SHP77 treated with DMSO at 0.1 percent for 48 hours (cell line): Measurements from ENCODE around the gene ZC3H12D.
"Not testable (repeated sequence)": the region's sequence is repeated elsewhere in the genome, so short reads cannot be mapped to it uniquely, and the experiment has no call there.

ENCODE experiments used
- DNase-seq: peaks from one replicate; lab custom pipeline; 2025; lab: John Stamatoyannopoulos, UW

ZC3H12D gene

DNA sequence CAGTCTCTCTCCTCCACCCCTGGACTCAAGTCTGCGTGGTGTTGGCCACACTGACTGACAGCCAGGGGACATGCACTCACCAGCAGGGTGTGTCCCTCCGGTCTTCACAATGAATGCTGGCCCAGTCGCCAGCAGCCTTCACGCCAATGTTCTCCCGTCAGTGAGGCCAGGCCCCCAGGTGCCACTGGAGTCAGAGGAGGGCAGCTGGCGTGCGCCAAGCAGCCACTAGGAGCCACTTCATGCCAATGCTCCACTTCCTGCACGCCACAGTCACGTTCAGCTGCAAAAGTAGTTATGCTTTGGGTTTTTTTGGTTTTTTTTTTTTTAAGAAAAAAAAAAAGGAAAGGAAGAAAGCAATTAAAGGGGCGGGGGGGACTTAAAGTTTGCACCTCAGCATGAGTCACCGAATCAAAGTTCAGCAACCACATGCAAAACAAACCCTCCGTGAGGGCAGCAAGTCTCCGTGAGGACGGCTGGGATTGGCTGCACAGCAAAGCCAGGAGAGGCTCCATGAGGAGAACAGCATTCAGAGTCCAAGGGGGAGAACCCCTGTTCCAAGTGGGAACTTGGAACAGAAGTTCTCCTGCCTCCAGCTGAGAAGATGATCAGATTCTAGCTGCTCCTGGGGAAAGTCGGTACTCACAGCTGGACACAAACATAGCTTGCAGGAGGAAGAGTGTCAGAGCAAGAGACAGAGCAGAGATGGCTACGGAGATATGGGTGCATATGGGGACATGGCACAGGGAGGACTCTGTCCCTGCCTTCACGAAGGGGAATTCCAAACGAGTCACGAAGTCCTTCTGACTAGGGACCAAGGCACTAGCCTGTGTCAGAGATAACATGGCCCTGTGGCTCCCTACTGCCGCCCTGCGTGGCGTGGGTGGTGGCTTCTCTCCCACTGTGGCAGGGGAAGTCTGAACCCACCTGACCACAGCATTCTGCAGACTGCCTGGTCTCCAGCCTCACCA is at the start of gene ZC3H12D:
TSS of gene ZC3H12D (minus strand) at position 282 of the 968 bp plus-strand sequence. CDS start 10,471 bp downstream, outside the sequence.
- DNase-seq: peak; percentile 9

DNA sequence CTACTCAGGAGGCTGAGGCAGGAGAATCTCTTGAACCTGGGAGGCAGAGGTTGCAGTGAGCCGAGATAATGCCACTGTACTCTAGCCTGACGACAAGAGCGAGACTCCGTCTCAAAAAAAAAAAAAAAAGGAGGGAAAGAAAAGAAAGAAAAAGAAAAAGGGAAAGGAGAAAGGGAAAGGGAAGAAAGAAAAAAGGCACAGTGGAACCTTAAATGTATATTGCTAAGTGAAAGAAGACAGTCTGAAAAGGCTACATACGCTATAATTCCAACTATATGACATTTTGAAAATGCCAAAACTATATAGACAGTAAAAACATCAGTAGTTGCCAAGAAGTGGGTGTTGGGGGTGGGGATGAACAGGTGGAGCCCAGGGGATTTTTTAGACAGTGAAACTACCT is 44.8 kb upstream of the ZC3H12D start:
- no peak for DNase-seq

DNA sequence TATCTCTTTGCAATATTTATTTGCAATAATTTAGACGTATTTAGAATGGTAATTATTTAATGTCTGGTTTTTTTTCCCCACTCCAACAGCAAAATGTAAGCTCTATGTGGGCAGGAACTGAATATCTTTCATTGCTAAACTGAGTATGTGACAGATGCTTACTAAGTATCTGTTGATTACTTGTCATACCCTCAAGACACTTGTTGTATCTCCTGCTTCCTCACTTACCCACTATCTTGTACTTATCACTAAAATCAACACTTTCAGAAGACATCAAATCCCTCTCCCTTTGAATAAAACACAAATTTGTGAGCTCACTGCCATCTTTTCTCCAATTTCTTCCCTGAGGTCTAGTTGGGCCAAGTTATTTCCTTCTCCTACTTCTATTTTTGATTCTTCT is 30.7 kb upstream of the ZC3H12D start:
- DNase-seq: no peak

DNA sequence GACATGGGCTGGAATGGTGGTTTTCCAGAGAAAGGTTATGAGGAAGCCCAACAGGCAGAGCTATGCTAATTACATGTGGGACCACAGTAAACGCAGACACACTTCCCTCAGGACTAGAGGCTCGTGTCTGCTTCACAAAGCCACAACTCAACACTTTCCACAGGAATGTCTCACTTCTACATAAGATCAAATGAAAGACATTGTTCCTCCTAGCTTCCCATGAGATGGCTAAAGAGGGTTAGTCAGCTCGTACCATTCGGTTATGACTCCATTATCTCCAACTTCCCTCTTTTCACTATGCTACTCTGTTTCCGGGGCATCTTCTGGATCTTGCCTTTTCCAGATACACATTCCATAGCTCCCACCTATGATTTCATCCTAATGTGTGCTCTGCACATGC is 29.1 kb upstream of the ZC3H12D start:
- no peak for DNase-seq

DNA sequence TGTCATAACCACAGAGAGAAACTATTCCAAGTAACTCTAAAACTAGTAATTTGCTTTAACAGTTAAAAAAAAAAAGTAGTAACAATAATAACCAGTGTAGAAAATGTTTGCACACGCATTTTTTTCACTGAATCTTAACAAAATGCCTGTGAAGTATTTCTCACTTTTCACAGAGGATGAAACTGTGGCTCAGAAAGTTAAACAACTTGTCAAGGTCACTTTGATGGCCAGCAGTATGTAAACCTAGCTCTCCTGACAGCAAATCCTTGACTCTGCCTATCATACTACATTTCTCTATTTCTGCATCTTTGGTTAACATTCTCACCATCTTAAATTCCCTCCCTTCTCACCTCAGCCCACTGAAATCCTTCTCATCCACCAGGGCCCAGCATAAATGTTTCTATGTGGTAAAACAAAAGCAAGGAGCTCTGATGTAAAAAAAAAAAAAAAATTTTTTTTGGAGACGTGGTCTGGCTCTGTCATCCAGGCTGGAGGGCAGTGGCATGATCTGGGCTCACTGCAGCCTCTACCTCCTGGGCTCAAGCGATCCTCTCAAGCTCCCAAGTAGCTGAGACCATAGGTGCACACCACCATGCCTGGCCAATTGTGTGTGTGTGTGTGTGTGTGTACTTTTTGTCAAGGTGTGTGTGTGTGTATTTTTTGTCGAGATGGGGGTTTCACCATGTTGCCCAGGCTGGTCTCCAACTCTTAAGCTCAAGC is 26.1 kb upstream of the ZC3H12D start:
- no peak for DNase-seq

DNA sequence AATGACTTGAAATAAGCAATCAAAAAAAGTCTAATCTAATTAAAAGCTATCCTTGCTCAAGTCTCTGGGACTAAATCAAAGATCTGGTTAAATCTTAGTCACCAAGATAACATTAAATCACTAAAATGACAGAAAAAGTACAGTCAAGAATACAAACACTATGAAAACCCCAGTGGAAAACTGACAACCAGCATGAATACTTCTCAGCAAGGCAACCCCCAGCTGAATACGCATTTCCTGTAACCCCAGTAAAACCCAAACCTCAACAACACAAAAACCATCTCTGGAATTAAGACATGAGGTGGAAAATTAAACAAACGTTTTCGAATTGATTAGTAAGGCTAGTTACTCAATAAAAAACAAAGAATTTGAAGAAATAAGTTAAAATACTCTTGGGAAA is 23.7 kb upstream of the ZC3H12D start:
- DNase-seq: no peak

DNA sequence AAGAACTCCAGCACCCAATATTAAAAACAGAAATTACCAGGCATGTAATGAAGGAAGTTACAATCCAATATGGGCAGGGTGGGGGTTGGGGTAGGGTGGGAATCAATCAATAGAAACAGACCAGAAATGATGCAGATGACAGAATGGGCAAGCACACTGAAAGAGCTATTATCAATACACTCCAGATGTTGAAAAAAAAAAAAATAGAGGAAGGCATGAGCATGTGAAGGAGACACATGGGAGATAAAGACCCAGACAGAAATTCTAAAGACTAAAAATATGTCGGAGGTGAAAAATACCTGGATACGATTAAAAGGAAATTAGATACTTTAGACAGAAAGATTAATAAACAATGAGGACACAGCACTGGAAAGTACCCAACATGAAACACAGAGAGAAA is 19.1 kb upstream of the ZC3H12D start:
- DNase-seq: no peak

DNA sequence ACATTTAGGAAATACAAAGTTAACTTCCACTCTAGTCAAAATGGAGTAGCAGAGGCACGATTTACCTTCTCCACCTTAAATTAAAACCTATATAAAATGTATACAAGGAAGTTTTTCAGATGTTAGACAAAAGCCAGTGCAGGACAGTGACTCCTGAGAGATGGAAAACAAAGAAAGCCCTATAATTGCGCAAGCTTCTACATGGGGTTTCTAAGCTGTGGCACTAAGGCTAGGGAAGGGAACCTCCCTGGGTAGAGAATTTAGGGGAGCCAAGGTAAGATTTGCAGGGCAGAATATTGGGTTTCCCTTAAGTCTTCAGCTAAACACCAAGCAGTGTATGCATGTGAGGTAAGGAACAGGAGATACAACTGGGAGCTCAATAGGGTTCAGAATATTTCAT is 18.5 kb upstream of the ZC3H12D start:
- DNase-seq: no peak

DNA sequence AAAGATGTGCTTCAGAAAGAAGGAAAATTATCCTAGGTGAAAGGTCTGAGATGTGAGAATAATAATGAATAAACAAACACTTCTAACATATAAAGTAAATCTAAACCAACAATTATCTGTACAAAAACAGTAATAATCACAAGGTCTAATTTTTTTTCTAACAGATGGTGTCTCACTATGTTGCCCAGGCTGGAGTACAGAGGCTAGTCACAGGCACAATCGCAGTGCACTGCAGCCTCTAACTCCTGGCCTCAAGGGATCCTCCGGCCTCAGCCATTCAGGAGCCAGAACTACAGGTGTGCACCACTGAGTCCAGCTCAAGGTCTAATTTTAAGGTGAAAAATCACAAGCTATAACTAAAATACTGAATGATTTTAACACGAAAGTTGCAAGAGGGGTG is 17.0 kb upstream of the ZC3H12D start:
- no peak for DNase-seq

DNA sequence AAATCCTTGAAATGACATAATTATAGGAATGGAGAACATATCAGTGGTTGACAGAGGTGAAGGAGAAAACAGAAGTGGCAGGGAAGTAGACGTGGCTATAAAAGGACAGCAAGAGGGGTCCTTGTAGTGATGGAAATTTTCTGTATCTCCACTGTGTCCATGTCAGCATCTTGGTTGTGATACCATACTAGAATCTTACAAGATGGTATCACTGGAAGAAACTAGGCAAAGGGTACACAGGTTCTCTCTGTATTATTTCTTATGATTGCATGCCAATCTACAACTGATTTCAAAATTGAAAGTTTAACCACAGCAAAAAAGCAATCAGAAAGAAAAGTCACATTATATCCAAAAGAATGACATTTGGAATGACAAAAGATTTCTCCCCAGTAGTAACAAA is 16.4 kb upstream of the ZC3H12D start:
- DNase-seq: no peak

DNA sequence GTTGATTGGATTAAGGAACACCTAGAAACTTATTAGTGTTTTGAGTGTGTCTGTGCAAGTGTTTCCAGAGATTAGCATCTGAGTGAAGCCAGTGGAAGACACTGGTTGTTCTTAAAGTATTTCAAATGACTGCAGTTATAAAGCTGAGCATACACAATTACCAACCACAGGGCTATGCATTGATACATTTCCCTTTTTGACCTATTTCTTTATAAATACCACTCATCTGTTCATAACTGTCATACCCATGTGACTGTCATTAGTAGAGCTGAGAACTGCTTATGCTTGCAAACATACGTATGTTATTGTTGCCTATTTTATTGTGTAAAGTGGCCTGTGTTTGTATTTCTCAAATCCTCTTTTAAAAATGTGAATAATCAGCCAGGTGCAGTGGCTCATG is 15.3 kb upstream of the ZC3H12D start:
- no peak for DNase-seq

DNA sequence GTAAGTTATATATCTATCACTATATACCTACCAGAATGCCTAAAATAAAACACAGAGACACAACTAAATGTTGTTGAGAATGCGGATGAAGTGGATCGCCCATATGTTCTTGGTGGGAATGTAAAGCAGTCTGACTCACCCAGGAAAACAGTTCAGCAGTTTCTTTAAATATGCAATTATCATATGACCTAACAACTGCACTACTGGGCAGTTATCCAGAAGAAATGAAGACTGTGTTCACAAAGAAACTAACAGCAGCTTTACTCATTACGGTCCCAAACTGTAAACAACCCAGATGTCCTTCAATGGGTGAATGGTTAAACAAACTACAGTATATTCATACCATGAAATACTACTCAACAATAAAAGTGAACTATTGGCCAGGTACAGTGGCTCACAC is 14.3 kb upstream of the ZC3H12D start:
- no peak for DNase-seq

DNA sequence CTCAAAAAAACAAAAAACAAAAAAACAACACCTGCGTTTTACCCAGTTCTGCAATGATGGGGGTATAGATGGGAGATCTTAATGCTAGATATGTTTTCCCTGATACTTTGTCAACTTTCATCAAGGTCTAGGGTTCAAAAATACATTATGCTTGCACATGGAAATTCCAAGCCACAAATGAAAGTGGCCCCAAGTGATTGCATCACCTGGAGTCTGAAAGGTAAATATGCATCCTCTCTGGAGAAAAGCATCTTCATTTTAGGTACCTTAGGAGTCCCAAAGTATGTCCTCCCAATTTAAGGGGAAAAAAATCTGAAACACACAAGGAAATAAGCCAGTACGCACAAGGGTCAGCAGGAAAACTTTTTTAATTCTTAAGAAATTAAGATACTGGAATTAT is 12.6 kb upstream of the ZC3H12D start:
- no peak for DNase-seq

DNA sequence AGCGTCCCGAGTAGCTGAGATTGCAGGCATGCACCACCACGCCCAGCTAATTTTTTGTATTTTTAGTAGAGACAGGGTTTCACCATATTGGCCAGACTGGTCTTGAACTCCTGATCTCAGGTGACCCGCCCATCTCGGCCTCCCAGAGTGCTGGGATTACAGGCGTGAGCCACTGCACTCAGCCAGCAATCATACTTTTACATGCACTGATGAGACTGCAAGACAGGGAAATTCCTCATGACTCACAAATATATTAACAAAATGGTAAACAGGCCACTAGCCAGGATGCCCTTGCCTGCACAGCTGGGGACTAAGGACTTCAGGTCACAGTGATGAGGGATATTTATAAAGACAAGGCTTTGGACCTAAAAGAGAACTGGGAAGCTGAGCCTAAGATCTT is 11.8 kb upstream of the ZC3H12D start:
- DNase-seq: not testable (repeated sequence)

DNA sequence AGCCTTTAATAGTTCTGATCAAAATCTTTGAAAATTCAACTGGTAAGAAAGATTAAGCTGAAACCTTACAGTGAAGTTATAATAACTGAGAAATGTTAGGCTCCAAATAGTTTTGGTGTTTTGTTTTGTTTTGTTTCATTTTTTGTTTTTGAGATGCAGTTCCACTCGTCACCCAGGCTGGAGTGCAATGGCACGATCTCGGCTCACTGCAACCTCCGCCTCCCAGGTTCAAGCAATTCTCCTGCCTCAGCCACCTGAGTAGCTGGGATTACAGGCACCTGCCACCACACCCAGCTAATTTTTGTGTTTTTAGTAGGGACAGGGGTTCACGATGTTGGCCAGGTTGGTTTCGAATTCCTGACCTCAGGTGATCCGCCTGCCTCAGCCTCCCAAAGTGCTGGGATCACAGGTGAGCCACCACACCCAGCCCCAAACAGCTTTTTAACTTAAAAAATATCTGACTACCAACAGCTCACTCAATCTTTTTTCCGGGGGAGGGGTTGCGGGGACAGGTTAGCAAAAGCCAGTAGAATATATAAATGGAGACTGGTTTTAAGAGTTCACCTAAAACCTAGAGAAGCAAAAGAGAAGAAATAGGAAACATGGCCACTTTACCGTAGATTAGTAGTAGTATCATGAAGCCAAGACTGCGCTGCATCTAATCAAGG is 10.7 kb upstream of the ZC3H12D start:
- not testable (repeated sequence) for DNase-seq

DNA sequence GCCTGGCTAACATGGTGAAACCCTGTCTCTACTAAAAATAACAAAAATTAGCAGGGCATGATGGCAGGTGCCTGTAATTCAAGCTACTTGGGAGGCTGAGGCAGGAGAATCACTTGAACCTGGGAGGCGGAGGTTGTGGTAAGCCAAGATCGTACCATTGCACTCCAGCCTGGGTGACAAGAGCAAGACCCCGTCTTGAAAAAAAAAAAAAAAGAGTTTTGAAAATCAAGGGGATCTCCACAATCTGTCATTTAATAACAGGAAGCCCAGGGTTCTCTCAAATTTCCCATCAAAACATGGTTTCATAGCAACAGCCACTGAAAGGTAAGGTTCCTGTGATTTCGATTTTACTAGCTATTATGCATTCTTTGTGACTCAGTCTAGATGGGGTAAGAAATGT is 10.0 kb upstream of the ZC3H12D start:
- not testable (repeated sequence) for DNase-seq

DNA sequence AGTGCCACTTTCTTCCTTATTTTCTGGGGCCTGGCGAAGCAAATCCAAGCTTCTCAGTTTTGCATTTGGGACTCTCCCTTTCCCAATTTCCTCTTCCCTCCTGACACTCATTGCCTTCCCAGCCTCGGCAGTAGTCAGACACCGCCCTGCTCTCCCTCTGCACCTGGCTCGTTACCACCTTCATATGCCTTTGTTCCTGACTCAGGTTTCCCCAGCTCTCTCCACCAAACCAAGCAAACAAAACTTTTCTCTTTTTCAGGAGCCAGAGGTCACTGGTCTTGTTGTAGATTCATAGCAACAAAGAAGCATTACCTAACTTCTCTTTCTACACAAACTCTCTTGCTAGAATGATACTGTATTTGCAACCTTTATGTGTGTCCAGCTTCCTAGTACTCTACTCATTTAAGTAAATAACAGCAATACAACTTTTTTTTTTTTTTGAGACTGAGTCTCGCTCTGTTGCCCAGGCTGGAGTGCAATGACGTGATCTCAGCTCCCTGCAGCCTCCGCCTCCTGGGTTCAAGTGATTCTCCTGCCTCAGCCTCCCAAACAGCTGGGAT is 9.0 kb upstream of the ZC3H12D start:
- DNase-seq: no peak

DNA sequence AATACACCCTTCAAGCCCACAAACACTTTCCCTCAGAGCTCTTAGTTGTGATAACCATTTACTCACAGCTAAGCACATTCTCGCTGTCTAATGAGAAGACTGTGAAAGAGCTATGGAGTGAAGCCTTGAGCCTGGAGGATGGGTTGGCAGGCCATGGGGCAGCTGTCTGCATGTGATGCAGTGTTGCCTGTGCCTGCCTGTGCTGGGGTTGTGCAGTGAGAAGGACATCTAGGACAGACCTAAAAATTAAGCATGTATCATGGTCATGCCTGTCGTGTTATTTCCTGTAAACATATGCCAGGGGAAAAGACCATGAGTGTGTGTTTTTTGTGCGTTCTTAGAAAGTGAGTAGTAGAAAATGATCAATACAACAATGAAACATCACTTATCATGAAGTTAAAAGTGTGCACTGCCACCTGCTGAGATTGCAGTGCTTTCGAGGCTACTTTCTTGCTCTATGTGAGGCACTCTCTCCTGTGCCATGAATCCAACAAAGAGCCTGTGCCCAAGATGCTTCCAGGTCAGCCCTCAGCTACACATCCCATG is 8.1 kb upstream of the ZC3H12D start:
- no peak for DNase-seq

DNA sequence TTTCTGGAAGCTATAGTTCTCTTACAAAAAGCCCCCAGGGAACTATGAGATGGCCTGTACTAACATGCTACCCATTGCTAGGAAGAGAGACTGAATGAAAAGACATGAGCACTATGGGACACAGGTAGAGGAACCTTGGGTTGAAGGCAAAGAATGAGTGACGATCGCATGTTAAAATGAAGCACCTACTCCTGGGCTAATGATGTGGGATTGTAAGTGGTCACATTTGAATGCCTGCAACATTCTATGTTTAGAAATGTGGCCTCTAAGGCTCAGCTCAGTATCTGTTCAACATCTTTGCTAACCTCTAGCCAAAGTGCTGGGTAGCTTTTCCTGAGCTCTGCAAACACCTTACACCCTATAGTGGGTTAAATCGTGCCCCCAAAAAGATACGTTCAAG is 5.2 kb upstream of the ZC3H12D start:
- no peak for DNase-seq

DNA sequence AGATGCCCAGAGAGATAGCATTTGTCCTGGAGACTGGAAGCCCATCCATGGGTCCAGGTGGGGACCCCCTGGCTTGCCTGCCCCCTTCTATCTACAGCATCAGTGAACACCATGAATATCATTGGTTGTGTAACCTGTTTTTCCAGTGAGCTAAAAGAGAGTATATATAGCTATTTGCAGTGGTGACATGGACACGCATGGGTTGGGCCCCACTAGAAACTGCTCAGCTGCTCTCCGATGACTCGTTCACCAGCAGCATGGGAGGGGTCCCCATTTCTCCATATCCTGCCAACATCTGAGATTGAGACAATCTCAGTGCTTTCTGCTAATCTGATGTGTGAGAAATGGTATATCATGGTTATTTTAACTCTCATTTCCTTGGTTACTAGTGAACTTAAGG is 4.0 kb upstream of the ZC3H12D start:
- DNase-seq: no peak

DNA sequence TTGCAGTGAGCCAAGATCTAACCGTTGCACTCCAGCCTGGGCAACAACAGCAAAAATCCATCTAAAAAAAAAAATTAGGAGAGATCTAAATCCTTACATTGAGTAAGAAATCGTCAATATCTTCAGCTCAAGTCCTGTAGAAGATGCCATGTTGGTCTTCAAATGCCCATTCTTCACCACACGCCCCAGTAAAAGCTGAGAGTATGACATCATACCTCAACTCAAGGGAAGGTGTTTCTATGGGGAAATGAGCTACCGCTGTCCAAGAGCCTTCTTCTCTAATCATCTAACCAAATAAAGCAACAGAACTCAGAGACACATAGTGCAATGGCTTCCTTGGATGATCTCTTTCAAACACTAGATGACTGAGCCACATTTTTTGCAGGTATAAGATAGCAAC is 2.5 kb upstream of the ZC3H12D start:
- no peak for DNase-seq
